ENCODE results near the gene RBM33. TPM values are rescaled to one million over a fixed set of nuclear protein-coding genes. Genes with fewer than 3 reads are reported as not detected.

The RBM33 gene
- total RNA-seq, 2 experiments from 2014 or later, result 75.6 to 102 TPM

DNA sequence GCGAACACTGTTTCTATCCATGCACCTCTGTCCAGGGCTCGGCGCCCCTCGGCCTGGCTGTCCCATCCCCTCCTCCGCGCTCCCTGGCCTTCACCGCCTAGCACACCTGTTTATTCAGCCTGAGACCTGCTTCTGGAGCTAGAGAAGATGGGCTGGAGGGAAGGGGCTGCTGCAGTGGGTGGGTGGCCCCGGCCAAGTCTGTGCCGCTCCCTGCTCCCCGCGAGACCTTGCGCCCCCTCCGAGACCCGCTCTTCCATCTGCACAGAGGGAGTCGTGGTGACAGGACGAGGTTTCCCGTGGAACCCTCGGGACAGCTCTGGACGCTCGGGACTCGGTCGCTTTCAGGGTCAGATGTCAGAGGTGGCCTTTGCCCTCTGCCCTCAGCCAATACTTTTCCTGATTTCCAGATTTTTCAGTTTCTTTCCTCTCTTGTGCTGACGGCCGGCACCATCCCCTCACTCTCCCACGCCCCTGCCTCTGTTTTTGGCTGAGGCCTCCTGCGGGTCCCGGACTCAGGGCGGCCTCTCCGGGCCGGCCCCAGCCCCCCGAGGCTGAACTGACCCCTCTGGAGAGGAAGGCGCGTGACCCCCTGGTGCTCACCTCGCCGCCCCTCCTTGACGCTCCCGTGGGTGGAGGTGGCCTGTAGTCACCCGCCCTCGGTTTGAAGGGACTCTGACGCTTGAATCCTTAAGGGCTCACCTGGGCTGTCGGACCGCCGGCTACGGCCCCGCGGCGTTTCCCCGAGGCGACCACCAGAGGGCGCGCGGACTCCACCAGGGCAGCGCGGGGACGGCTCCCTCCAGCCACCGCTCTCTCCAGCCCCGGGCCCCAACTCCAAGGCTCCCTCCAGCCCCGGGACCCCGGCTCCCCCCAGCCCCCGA is 152.2 kb downstream of the RBM33 start:
- CTCF ChIA-PET, result interaction anchor here (1.0 to 2.4 kb wide), 4 partner anchors 17 to 29 kb away, joined by 3 to 8 read pairs (median 4); no protein-coding TSS in a partner anchor
- Mint-ChIP-seq H3K9me3 (ENCODE audit: low read depth) (no peaks in the 10 kb centered on the region), H3K27me3 (peaks cover 37% of the 10 kb centered on the region), H3K36me3 (no peaks in the 10 kb centered on the region), H3K4me3 (no peak overlapping the region), H3K27ac (no peak overlapping the region), H3K4me1 (no peaks in the 10 kb centered on the region)
- peak; percentile 69 for DNase-seq
- peak; percentile 79 for ATAC-seq

DNA sequence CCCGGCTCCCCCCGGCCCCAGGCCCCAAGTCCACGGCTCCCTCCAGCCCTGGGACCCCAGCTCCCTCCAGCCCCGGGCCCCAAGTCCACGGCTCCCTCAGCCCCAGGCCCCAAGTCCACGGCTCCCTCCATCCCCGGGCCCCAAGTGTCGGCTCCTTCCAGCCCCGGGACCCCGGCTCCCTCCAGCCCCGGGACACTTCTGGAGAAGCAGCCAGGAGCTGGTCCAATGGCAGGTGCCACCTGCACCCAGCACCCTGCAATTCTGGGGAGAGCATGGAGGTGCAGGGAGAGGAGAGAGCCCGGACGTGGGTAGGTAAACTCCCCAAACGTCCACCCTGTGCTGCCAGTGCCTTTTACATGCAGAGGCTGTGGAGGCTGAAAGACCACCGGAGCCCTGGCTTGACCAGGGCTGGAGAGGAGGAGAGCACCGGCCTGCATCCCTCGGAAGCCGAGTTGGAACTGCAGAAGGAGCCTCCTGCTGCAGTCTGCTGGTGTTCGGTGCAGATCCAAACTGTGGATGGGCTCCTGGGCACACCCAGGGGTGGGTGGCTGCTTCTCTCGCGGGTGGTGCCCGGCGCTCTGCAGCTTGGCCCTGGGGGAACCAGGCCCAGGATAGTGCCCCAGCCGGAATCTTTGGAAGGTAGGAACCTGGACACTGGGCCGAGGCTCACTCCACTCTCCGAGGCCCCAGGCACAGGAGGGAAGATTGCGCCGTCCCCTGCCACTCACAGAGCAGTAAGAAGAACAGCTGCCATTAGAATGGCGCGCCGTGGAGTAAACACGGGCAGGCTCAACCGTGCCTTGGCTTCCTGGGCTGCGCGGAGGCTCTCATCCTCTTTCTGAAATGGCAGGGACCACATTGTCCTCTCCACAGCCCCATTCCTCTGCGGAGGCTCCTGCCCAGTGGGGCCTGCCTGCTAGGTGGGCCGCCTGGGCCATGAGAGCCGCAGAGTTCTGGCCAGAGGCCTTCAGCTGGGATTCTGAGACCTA is 153.1 kb downstream of the RBM33 start:
- H3K36me3 Mint-ChIP-seq, result no peaks in the 10 kb centered on the region
- H3K4me1 Mint-ChIP-seq, result peaks cover 2% of the 10 kb centered on the region
- H3K9me3 Mint-ChIP-seq (ENCODE audit: low read depth), result no peaks in the 10 kb centered on the region
- H3K27ac Mint-ChIP-seq, result no peak overlapping the region
- H3K27me3 Mint-ChIP-seq, result peaks cover 41% of the 10 kb centered on the region
- no peak for DNase-seq
- CTCF ChIA-PET, result interaction anchor here (1.0 to 1.8 kb wide), 4 partner anchors 16 to 418 kb away, joined by 3 to 4 read pairs (median 4); no protein-coding TSS in a partner anchor
- H3K4me3 Mint-ChIP-seq, result no peak overlapping the region
- ATAC-seq, result no peak

- ATAC-seq (no peak), DNase-seq (no peak)
- Mint-ChIP-seq H3K4me3 (no peak overlapping the region), H3K9me3 (ENCODE audit: low read depth) (no peaks in the 10 kb centered on the region), H3K27me3 (peaks cover 49% of the 10 kb centered on the region), H3K36me3 (no peaks in the 10 kb centered on the region), H3K4me1 (peaks cover 7% of the 10 kb centered on the region), H3K27ac (no peak overlapping the region)
- CTCF ChIA-PET, result interaction anchor here (0.8 to 1.6 kb wide), 4 partner anchors 18 to 419 kb away, joined by 3 to 4 read pairs (median 4); no protein-coding TSS in a partner anchor
Measured at GRCh38 chr7:155798673-155799439, 154.4 kb downstream of the RBM33 start.

DNA sequence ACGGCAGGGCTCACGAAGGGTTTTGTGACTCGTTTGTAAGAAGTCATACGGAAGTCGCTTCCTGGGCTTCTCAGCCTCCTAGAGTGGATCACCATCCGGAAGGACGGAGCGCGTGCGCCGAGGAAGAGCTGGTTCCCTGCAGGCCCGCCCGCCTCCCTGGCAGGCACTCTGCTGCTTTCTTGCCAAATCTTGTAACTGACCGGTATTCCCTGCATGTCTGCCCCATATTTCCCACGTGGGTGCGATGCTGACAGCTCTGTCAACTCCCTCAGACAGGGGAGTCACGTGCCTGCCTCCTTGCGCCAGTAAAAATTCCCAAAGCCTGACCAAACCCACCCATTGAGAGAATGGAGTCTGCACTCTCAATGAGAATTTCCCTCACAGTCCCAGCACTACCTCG is 155.1 kb downstream of the RBM33 start:
- peaks cover 8% of the 10 kb centered on the region for H3K4me1 Mint-ChIP-seq
- no peak for ATAC-seq
- CTCF ChIA-PET, result interaction anchor here (1.5 to 1.6 kb wide), 2 partner anchors 17 to 420 kb away, joined by 4 read pairs; no protein-coding TSS in a partner anchor
- no peaks in the 10 kb centered on the region for H3K36me3 Mint-ChIP-seq
- peaks cover 53% of the 10 kb centered on the region for H3K27me3 Mint-ChIP-seq
- DNase-seq, result no peak
- H3K27ac Mint-ChIP-seq, result no peak overlapping the region
- no peak overlapping the region for H3K4me3 Mint-ChIP-seq
- no peaks in the 10 kb centered on the region for H3K9me3 Mint-ChIP-seq (ENCODE audit: low read depth)

GRCh38 chr7:155800301-155800700 is 155.8 kb downstream of the RBM33 start:
- Mint-ChIP-seq H3K4me3 (no peak overlapping the region), H3K27me3 (peaks cover 55% of the 10 kb centered on the region), H3K9me3 (ENCODE audit: low read depth) (no peaks in the 10 kb centered on the region), H3K27ac (no peak overlapping the region), H3K36me3 (no peaks in the 10 kb centered on the region), H3K4me1 (peaks cover 9% of the 10 kb centered on the region)
- ATAC-seq (no peak), DNase-seq (no peak)
- CTCF ChIA-PET, result interaction anchor here (1.3 kb wide), 1 partner anchor 94 kb away, joined by 3 read pairs; no protein-coding TSS in a partner anchor

DNA sequence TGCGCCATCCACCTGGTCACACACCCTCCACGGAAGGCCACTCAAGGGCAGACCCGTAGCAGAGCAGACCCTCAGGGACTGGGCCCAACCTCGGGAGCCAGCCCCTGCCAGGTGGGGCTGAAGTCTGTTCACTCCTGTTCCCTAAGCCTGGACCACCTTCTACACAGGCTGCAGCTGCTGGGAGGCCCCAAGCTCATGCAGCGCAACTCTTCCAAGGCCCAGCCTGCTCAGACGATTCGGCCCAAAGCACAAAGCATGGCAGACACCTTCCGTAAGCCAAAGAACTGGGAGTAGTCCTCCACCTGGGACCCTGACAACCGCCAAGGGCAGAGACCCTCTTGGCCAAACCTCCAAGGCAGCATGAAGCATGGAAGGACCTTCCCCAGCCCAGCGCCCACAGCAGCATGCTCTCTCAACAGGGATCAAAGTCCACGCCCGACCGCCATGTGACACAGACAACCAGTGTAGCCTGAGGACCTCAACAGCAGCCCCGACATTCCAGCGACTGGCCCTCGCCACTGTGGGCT is 156.3 kb downstream of the RBM33 start:
- H3K36me3 Mint-ChIP-seq, result no peaks in the 10 kb centered on the region
- H3K27me3 Mint-ChIP-seq, result peaks cover 56% of the 10 kb centered on the region
- no peaks in the 10 kb centered on the region for H3K9me3 Mint-ChIP-seq (ENCODE audit: low read depth)
- CTCF ChIA-PET, result interaction anchor here (1.3 kb wide), 1 partner anchor 95 kb away, joined by 3 read pairs; no protein-coding TSS in a partner anchor
- peaks cover 10% of the 10 kb centered on the region for H3K4me1 Mint-ChIP-seq
- no peak overlapping the region for H3K27ac Mint-ChIP-seq
- H3K4me3 Mint-ChIP-seq, result no peak overlapping the region
- no peak for ATAC-seq
- no peak for DNase-seq

DNA sequence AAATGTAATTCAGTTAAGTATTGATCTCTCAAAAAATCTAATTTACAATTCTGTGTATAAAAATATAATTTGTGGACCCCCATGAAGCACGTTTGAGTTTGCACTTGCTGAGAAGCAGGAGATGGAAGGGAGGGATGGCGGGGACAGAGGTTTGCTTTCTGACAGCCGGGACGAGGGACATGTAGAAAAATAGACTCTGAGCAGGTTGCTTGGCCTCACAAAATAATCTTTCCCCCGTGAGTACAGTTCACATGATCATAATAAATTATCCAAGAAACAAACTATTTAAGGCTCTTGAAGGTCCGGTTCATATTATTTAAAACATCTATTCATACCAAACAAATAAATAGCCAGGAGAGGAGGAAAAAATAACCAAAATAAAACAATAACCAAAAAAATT is 157.8 kb downstream of the RBM33 start:
- CTCF ChIA-PET, result no interaction called here

GRCh38 chr7:155802906-155803417 is 158.5 kb downstream of the RBM33 start:
- no peak overlapping the region for H3K4me3 Mint-ChIP-seq
- H3K36me3 Mint-ChIP-seq, result no peaks in the 10 kb centered on the region
- peaks cover 19% of the 10 kb centered on the region for H3K4me1 Mint-ChIP-seq
- no peaks in the 10 kb centered on the region for H3K9me3 Mint-ChIP-seq (ENCODE audit: low read depth)
- H3K27ac Mint-ChIP-seq, result no peak overlapping the region
- CTCF ChIA-PET, result no interaction called here
- peaks cover 75% of the 10 kb centered on the region for H3K27me3 Mint-ChIP-seq
- ATAC-seq (no peak), DNase-seq (no peak)

More for the DNA sequence above, 157.8 kb downstream of the RBM33 start:
- H3K36me3 Mint-ChIP-seq, result no peaks in the 10 kb centered on the region
- ATAC-seq, result no peak
- H3K27ac Mint-ChIP-seq, result no peak overlapping the region
- H3K9me3 Mint-ChIP-seq (ENCODE audit: low read depth), result no peaks in the 10 kb centered on the region
- no peak overlapping the region for H3K4me3 Mint-ChIP-seq
- peaks cover 14% of the 10 kb centered on the region for H3K4me1 Mint-ChIP-seq
- DNase-seq, result no peak
- peaks cover 69% of the 10 kb centered on the region for H3K27me3 Mint-ChIP-seq

DNA sequence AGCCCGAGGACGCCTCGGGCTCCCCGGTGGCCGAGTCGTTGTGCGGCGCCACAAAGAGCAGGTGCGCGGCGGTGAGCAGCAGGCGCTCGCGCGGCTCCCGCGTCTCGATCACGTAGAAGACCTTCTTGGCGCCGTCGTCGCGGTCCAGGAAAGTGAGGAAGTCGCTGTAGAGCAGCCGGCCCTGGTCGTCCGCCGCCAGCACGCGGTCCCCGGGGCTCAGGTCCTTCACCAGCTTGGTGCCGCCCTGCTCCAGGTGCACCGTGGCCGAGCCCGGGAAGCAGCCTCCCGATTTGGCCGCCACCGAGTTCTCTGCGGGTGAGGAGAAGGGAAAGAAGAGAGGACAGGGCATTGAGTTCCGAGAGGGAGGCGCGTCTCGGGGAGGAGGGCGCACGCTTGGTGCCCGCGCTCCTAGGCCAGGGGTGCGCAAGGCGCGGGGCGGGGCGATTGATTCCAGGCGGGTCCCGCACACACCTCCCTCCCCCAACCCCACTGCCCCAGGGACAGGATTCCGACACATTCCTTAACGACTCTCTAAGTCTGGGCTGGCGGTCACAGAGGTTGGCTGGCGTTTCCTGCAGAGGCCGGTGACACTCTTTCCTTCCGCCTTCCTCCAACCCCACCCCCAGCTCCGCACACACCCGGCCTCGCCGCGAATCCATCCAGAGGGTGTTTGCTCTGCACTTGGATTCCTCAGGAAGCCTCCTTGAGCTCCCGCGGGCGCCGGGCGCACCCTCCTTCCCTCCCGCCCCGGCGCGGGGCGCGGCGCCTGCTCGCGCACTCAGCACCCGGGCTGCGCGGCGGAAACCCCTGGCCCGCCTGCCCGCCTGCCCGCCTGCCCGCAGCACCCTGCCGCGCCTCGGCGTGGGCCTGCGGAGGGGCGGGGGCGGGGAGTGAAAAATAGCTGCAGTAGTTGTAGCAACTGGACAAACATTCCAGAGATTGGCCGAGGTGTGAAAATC is 159.2 kb downstream of the RBM33 start:
- no peak for ATAC-seq
- no peak for DNase-seq
- Mint-ChIP-seq H3K27ac (no peak overlapping the region), H3K36me3 (no peaks in the 10 kb centered on the region), H3K4me1 (peaks cover 20% of the 10 kb centered on the region), H3K4me3 (peak overlapping the region; percentile 70), H3K9me3 (ENCODE audit: low read depth) (no peaks in the 10 kb centered on the region), H3K27me3 (peaks cover 71% of the 10 kb centered on the region)
- CTCF ChIA-PET, result no interaction called here

DNA sequence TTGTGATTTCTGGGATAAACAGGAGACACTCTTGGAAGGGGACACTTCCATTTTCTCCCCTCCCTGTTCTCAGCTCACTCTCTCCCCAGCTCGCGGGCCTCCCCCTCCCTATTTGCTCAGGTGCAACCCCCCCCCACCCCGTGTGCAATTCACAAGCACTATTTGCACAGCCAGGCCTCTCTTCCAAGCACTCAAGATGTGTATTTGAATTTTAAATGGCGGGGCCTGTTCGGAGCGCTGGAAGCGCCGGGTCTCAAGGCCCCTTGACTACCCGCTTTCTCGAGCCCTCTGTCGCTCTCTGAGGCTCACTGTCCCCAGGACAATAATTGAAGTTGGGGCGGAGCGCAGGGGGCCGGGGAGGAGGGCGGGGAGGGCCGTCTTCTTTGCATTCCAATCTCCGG is 160.0 kb downstream of the RBM33 start:
- DNase-seq, result no peak
- Mint-ChIP-seq H3K27me3 (peaks cover 71% of the 10 kb centered on the region), H3K4me1 (peaks cover 20% of the 10 kb centered on the region), H3K4me3 (no peak overlapping the region), H3K27ac (no peak overlapping the region), H3K9me3 (ENCODE audit: low read depth) (no peaks in the 10 kb centered on the region), H3K36me3 (no peaks in the 10 kb centered on the region)
- CTCF ChIA-PET, result no interaction called here
- no peak for ATAC-seq

- H3K9me3 Mint-ChIP-seq (ENCODE audit: low read depth), result no peaks in the 10 kb centered on the region
- peak; percentile 69 for ATAC-seq
- CTCF ChIA-PET, result no interaction called here
- no peaks in the 10 kb centered on the region for H3K36me3 Mint-ChIP-seq
- peaks cover 65% of the 10 kb centered on the region for H3K27me3 Mint-ChIP-seq
- peak overlapping the region; percentile 46 for H3K4me3 Mint-ChIP-seq
- peaks cover 21% of the 10 kb centered on the region for H3K4me1 Mint-ChIP-seq
- DNase-seq, result peak; percentile 59
- no peak overlapping the region for H3K27ac Mint-ChIP-seq
Measured at GRCh38 chr7:155804897-155805825, 160.7 kb downstream of the RBM33 start.
